Panc1 (cell line): ENCODE measurements around the gene TOP1. TPM values are rescaled to one million over a fixed set of nuclear protein-coding genes. Genes with fewer than 3 reads are reported as not detected.

ENCODE experiments used
- ATAC-seq: fragments of 200-7000 bp; cut with Tn5 transposase; 2 replicates; pipeline ENCODE4 v1.9.1; 2020; ENCODE audit warnings: mild to moderate bottlenecking, moderate library complexity
- BruUV-seq: library from RNA; stranded (reverse); fragments of 400-500 nt; replicated peaks from 2 replicates; lab custom pipeline; 2021; lab: Mats Ljungman, UMichigan
- CTCF ChIA-PET: fragments of 300-600 bp; sonication (Branson Sonifier 250); formaldehyde crosslinking; loops from one replicate; lab custom pipeline; 2022; ENCODE audit warnings: antibody characterized with exemption; lab: Charles Lee
- POLR2A ChIA-PET: fragments of 300-600 bp; sonication (Branson Sonifier 250); formaldehyde crosslinking; loops from one replicate; lab custom pipeline; 2022; ENCODE audit warnings: antibody characterized with exemption; lab: Charles Lee
- DNase-seq: peaks from one replicate; pipeline ENCODE4 v3.0.0-alpha.2; 2010; ENCODE audit warnings: low read depth, low spot score
- H3K27ac ChIP-seq: 2 replicates; pipeline ENCODE4 v1.5.1; 2011; ENCODE audit warnings: mild to moderate bottlenecking, low read length, inconsistent platforms
- H3K27me3 ChIP-seq: fragments of 200-500 bp; sonication (Bioruptor generic); 2 replicates; pipeline ENCODE4 v1.6.0; 2014; ENCODE audit warnings: low read length, inconsistent platforms; ENCODE audit not compliant: control insufficient read depth, insufficient read depth
- H3K36me3 ChIP-seq: fragments of 200-500 bp; sonication (Bioruptor generic); 2 replicates; pipeline ENCODE4 v1.5.1; 2014; ENCODE audit warnings: inconsistent platforms, mild to moderate bottlenecking, low read length, moderate library complexity; ENCODE audit not compliant: control insufficient read depth, insufficient read depth
- H3K4me1 ChIP-seq: 2 replicates; pipeline ENCODE4 v1.5.1; 2011; ENCODE audit warnings: inconsistent platforms, mild to moderate bottlenecking, low read length, moderate library complexity; ENCODE audit not compliant: control insufficient read depth, insufficient read depth
- H3K4me3 ChIP-seq, 2 experiments: 2 replicates each; pipeline ENCODE4 v1.5.1; 2011 to 2012; ENCODE audit warnings: low read depth in 2 of 2, low read length in 2 of 2, mild to moderate bottlenecking in 2 of 2, inconsistent platforms in 1 of 2, moderate library complexity in 1 of 2
- H3K9me3 ChIP-seq: fragments of 200-500 bp; sonication (Bioruptor generic); 2 replicates; pipeline ENCODE4 v1.5.1; 2014; ENCODE audit warnings: low read depth, mild to moderate bottlenecking, inconsistent platforms, low read length, moderate library complexity; ENCODE audit not compliant: control insufficient read depth, insufficient read depth
- CTCF ChIP-seq: fragments of 450-650 bp; IDR thresholded peaks from 2 replicates; pipeline ENCODE4 v1.5.1; 2017; ENCODE audit warnings: mild to moderate bottlenecking
- POLR2AphosphoS5 ChIP-seq: IDR thresholded peaks from 2 replicates; pipeline ENCODE4 v1.6.1; 2012; ENCODE audit warnings: mild to moderate bottlenecking, low read depth, low read length, moderate library complexity
- REST ChIP-seq, 2 experiments: IDR thresholded peaks; 2 replicates each; pipeline ENCODE4 v1.6.1; 2011 to 2012; ENCODE audit warnings: low read depth in 2 of 2, control low read depth in 1 of 2, low read length in 1 of 2, mild to moderate bottlenecking in 1 of 2, moderate library complexity in 1 of 2; ENCODE audit not compliant: insufficient read depth in 1 of 2
- SIN3A ChIP-seq: IDR thresholded peaks from 2 replicates; pipeline ENCODE4 v1.6.1; 2012; ENCODE audit warnings: low read depth, mild to moderate bottlenecking, low read length, moderate library complexity, borderline replicate concordance; ENCODE audit not compliant: insufficient read depth
- TCF7L2 ChIP-seq: IDR thresholded peaks from 2 replicates; pipeline ENCODE4 v1.6.1; 2011; ENCODE audit warnings: mild to moderate bottlenecking, low read depth, low read length, inconsistent platforms
- in situ Hi-C: cut with HindIII; loops from 2 replicates; pipeline ENCODE4 v1.10.0; 2016; ENCODE audit warnings: low sequenced_read_pairs, low pct_unique_long_range_greater_than_20kb
- intact Hi-C: fragments of 100-400 bp; cut with micrococcal nuclease; formaldehyde crosslinking; loops from one replicate; pipeline ENCODE4 v1.10.0; 2022; ENCODE audit not compliant: unreplicated experiment
- total RNA-seq: library from RNA; stranded (reverse); gene quantifications from one replicate; pipeline ENCODE4 v1.2.1, GENCODE V29; 2021; ENCODE audit not compliant: unreplicated experiment

The TOP1 gene
- total RNA-seq, 1 experiment from 2014 or later = 65.2 TPM

- no peaks in the 10 kb centered on the region for H3K9me3 ChIP-seq
- in situ Hi-C loops (no loop called here), intact Hi-C loops (no loop called here)
- 0 out of 2 replicates have a peak, but pooled peaks cover 6% of the 10 kb centered on the region for H3K4me1 ChIP-seq
- H3K27ac ChIP-seq = no peak overlapping the region
- no peaks in the 10 kb centered on the region for H3K27me3 ChIP-seq
- no peak for ATAC-seq
- no peak for DNase-seq
- CTCF ChIA-PET = no interaction called here
- TF ChIP-seq TCF7L2 = no peak
- no peak for TF ChIP-seq CTCF
- no peak for TF ChIP-seq REST (IDR thresholded peaks at IDR 0.05; ENCODE audit: insufficient read depth in 1 of 2, low read depth in 2 of 2, low read length in 1 of 2)
- TF ChIP-seq SIN3A = no peak
- no peak for TF ChIP-seq POLR2AphosphoS5
- POLR2A ChIA-PET = interaction anchor here (0.5 kb wide), 1 partner anchor 12 kb away, joined by 4 read pairs; no protein-coding TSS in a partner anchor
- no TSS peak for BruUV-seq
- H3K36me3 ChIP-seq = no peaks in the 10 kb centered on the region
- no peak overlapping the region for H3K4me3 ChIP-seq
Observed at GRCh38 chr20:41058674-41059635, 30.3 kb downstream of the TOP1 start.

GRCh38 chr20:41061155-41061554 lies 32.5 kb downstream of the TOP1 start:
- no TSS peak for BruUV-seq
- intact Hi-C loops = no loop called here
- no peaks in the 10 kb centered on the region for H3K4me1 ChIP-seq
- ChIA-PET CTCF (no interaction called here), POLR2A (no interaction called here)
- TF ChIP-seq TCF7L2 = no peak
- TF ChIP-seq POLR2AphosphoS5 = no peak
- TF ChIP-seq CTCF = no peak
- TF ChIP-seq SIN3A = no peak
- no peak for TF ChIP-seq REST (IDR thresholded peaks at IDR 0.05; ENCODE audit: insufficient read depth in 1 of 2, low read depth in 2 of 2, low read length in 1 of 2)
- H3K27me3 ChIP-seq = no peaks in the 10 kb centered on the region
- H3K9me3 ChIP-seq = no peaks in the 10 kb centered on the region
- no peak overlapping the region for H3K27ac ChIP-seq
- ATAC-seq (no peak), DNase-seq (no peak)
- H3K36me3 ChIP-seq = peaks cover 7% of the 10 kb centered on the region; the same call in 1 of the 2 replicates
- no peak overlapping the region for H3K4me3 ChIP-seq
- in situ Hi-C loops = no loop called here
